Forelimb muscle (tissue), 1 donor: Measurements from ENCODE around the gene CCDC192. TPM values are rescaled to one million over a fixed set of nuclear protein-coding genes. Genes with fewer than 3 reads are reported as not detected.

Source experiments
- DNase-seq: peaks from one replicate; pipeline ENCODE4 v3.0.0-alpha.2; 2013; ENCODE audit warnings: low read depth
- polyA plus RNA-seq: library from polyadenylated mRNA; unstranded; fragments of 120-200 nt; gene quantifications from one replicate; pipeline ENCODE4 v1.2.1, GENCODE V29; 2013; ENCODE audit not compliant: insufficient read length

Gene CCDC192
- polyA plus RNA-seq, 1 donor: 0.48 TPM

DNA sequence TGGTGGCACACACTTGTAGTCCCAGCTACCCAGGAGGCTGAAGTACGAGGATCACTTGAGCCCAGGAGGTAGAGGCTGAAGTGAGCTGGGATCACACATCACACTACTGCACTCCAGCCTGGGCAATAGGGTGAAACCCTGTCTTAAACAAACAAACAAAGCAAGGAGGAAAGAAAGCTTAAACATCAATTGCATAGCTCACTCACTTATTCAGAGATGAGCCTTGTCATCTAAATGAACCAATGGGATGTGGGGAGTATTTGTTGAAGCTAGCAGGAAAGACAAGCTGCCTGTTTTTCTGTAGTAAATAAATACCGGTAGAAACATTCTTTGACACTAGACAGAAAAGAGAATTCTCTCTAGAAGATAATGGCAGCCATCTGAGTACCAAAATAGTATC, 219.4 kb downstream of the CCDC192 start:
- no peak for DNase-seq

DNA sequence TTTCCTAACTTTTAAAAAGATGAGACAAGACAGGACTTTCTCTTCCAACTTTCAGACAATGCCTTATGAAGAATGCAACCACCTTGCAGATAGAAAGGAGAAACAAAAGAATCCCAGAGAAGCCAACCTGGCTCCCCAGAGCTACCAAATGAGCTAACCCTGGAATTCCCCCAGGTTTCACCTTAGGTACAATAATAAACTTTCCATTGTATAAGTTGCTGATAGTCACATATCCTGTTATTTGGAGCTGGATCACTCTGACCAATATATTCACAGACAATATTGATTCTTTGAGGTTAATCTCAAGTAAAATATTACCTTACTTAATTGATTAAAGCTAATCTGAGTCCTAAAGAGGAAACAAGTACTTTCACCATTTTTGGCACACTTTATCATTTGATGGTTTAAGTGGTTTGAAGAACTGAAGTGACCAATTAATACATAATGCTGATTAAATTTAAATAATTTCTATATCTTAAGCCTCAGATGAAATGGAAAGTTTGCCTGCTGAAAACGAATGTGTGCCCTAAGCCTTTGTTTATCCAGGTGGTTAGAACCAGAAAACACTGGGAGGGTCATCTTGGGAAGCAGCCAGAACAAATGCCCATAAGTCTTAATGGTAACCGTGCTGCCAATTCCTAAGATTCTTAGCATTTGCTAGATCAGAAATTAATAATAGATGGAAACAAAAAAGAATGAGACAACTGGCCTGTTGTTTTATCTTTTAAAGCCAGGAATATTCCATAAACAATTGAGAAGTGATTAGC, 220.8 kb downstream of the CCDC192 start:
- DNase-seq: no peak

DNA sequence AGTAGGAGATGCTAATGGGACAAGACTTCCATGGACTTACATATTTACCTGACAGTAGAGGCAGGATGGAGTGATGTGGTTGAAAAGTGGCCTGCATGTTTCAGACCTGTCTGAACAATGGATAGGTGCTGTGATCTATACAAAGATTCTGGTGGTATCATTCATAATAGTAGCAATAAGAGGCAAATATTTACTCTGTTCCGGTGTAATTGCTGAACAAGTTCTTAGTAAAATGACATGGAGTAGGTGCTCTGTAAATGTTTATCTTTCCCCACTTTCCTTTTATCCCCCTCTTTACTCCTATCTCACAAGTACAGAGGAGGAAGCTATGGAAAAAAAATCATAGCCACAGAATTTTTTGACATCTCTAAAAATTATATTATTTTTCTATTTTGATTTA, 221.4 kb downstream of the CCDC192 start:
- DNase-seq: no peak

DNA sequence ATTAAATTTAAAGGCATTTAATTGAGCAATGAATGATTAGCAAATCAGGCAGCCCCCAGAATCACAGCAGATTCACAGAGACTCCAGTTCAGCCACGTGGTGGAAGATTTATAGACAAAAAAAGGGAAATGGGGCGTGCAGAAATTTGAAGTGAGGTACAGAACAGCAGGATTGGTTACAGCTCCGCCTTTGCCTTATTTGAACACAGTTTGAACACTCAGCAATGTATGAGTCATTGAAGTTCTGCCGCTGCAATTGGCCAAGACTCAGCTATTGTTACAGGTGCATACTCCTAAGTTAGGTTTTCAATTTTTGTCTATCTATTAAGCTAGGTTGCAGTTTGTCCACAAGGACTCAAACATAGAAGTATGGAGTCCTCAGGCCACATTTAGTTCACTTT, 222.7 kb downstream of the CCDC192 start:
- no peak for DNase-seq

DNA sequence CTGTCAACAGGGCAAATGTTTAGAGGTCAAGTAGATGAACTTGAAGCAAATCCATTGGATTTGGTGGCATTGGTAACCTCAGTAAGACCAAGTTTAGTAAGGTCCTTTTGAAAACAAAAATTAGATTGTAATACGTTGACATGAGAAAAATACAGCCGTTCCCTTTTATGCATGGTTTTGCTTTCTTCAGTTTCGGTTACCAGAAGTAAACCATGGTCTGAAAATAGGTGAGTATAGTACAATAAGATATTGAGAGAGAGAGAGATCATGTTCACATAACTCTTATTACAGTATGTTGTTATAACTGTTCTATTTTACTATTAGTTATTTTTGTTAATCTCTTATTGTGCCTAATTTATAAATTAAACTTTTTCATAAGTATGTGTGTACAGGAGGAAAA, 223.8 kb downstream of the CCDC192 start:
- no peak for DNase-seq

DNA sequence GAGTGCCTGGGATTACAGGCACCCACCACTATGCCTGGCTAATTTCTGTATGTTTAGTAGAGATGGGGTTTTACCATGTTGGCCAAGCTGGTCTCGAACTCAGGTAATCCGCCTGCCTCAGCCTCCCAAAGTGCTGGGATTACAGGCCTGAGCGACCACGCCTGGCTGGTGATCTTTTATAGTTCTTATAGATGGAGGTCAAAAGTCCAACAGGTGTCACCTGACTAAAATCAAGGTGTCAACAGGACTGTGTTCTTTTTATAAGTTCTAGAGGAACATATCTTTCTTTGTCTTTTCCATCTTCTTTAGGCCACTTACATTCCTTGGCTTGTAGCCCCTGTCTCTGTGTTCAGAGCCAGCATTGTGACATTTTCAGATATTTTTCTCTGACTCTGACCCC, 224.9 kb downstream of the CCDC192 start:
- DNase-seq: no peak

DNA sequence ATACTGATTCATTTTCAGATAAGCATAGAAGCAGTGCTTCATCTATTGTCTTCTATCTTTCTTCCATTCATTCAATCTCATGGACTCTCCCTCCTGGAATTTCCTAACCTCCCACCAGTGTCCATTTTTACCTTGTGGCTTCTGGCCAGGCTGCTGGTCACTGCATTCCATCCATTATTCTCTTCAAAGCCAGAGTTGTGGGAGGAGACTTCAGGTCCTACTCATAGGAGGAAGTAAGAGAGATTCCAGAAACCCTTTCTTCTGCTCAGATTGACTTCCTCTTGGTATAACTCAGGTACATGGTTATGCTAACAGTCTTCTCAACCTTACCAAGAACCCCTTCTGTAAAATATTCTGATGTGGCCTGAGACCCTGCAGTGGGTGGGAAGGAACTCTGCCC, 227.1 kb downstream of the CCDC192 start:
- DNase-seq: no peak

DNA sequence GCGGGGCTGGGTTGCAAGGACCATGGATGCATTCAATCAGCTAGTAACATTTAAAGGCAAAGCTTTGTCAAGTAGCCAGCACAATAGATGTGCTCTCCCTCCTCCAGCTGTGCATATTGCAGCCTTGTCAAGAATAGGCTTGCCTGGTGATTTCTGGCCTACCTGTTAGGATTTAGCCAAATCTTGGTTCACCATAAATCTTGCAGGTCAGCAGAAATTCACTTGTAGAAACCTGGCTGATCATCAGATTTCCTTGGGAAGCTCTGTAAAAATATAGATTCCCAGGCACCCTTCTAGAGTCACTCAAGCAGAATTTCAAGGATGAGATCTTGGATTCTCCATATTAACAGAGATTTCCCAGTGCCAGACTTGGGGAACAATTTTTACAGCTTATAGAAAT, 228.2 kb downstream of the CCDC192 start:
- DNase-seq: no peak

DNA sequence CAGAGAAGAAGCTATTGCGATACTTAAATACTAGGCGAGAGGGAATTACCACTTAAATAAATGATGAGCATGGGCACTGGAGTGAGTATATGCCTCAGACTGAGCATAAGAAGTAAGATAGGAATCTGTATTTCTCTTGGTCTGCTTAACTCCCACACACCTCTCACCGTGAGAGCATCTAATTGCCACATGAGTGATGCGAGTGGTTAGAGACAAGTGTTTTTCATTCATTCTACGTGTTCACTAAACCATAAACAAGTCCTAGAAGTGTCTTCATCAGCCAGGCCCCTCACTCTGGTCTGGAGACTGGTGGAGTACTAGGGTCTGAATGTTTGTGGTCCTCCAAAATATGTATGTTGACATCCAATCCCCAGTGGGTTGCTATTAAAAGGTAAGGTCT, 230.2 kb downstream of the CCDC192 start:
- DNase-seq: no peak

DNA sequence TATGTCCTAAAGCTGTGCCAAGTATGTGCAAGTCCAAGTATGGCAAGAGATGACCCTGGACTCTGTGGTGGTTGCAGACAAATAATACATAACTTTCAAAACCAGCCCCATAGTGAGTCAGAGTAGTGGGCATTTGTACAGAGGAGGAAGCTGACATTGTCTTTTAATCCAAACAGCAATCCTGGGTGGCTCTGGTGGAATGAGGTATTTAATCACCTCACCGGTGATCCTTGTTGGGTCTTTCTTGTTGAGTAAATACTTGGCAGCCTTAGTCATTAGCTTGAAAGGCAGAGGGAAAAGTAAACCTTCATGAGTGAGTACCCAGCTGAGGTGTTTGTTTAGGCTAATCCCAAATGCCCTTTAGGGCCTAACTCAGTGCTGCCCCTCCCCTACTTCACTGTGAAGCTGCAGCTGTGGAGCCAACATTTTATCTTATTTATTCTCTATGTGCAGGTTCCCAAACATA, 231.6 kb downstream of the CCDC192 start:
- no peak for DNase-seq

DNA sequence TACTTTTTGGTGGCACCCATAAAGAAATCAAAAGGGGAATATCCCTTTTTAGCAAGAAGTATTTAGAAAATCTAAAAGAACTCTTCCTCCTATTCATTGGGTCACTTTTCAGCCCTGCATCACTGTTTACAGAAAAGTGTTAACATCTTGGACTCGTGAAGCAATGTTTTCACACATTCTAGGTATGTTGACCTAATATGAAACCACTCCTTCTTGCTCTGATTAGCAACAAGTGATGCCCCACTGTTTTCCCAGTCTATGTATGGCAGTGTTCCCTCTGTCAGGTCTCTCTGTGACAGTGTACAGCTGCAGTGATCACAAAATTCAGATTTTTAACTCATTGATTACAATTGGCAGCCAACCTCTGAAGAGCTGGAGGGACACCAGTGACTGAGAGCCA, 232.2 kb downstream of the CCDC192 start:
- DNase-seq: no peak

DNA sequence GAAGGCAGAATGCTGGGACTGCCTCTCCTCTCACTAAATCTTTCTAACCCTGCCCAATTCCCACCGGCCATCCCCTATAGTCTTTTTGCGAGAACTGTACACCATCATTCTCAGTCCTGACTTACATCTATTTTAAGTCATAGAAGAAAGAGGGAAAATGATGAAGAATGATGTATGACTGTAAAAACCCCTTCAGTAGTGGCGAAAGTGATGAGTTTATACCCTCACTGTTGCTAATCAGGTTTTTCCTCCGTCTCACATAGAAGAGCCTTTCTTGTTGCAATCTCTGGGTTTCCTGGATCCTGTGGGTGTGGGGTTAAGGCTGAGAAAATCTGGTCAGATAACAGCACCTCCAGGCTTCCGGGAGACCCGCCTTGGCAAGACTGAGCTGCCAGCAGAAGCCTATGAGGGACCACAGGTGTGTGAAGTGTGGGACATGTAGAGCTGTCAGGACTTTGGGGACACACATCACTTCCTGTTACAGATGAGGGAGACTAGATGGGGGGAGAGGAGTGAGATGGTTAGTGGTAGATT, 233.3 kb downstream of the CCDC192 start:
- DNase-seq: no peak

DNA sequence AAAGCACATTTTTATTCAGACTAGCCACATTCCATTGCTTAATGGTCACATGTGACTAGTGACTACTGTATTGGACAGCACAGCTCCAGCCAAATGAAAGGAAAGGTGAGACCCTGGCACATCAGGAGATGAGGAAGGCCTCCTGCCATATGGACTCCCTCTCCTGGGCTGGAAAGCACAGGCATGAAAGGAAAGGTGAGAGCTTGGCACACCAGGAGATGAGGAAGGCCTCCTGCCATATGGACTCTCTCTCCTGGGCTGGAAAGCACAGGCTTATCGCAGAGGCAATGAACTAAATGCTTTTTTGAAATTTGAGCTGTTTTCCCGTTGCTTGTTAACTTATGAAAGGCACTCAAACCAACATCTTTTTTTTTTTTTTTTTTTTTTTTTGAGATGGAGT, 235.6 kb downstream of the CCDC192 start:
- DNase-seq: no peak

DNA sequence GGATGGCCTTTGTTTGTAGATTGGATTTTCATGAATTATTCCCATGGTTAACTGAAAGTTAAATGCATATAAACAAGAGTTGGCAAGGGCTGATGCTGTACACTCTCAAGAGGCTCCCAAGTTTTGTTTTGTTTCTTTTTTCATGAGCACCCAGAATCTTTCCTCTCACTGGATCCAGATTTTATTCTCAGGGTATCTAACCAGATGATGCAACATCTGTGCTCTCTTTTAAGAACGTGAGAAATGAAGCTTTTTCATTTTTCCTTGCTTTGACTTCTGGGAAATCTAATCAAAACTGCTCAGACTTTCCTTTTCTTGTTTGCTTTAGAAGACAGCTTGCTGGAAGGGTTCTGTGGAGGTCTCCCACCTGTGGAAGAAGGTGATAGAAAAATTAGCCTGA, 237.7 kb downstream of the CCDC192 start:
- DNase-seq: no peak

DNA sequence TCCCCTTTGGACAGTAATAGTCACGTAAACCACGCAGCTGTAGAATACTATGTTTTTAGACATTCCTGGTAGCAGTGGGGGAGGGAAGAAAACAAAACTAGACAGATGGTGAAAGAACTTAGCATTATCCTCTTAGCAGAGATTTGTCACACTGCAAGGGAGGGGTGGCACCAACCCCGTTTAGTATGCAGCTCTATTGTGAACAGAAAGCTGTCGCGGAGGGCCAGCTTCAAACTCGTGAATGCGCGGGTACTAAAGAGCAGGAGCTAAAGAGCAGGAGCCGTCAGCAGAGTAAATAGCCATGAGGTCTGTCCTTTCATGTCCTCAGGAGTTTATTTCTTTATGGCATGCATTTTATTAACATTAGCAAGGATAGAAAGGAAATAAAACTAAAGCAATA, 238.5 kb downstream of the CCDC192 start:
- DNase-seq: no peak

DNA sequence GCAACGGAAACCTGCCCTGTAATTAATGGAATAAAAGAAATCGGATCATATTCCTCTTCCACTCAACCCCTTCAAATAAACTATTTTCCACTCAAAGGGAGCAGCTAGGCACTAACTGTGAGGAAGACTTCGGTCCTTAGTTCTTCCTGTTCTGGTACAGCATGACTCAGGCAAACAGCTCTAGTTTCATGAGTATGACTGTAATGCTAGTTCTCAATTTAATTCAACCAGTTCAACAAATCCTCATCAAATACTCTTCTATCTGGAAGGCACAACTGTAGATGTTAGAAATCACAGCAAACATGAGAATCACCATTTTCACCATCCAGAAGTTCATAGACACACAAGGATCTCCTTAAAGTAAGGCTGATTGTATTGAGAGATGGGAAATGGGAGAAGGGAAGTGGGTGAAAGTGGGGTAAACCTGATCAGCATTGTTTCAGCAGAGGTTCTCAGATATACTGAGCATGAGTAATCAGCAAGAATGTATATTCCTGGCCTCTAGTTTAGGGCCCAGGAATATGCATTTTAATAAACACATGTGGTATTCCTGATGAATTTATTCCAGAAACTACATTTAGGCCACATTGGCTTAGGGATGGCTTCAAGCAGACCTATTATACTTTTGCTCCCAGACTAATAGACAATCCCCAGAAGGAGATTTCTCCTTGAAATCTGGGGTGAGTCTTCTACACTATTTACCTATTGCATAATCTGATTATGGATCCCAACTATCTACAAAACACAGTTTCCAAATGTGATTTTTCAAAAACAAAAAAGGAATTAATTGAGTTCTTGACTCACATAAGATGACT, 239.3 kb downstream of the CCDC192 start:
- no peak for DNase-seq

DNA sequence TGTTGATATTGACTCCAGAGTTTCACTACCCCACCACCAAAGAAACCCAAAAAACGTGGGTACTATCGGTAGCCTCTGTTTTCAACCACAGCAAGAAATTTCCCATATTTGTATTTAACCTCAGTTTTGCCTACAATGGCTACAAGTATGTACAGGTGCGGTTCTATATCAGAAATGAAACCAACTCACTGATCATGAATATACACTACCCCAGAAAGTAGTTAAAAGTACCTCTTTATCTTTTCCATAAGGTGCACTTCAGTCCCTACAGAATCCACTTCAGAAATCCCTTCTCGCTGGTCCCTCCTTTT, 239.8 kb downstream of the CCDC192 start:
- DNase-seq: no peak

DNA sequence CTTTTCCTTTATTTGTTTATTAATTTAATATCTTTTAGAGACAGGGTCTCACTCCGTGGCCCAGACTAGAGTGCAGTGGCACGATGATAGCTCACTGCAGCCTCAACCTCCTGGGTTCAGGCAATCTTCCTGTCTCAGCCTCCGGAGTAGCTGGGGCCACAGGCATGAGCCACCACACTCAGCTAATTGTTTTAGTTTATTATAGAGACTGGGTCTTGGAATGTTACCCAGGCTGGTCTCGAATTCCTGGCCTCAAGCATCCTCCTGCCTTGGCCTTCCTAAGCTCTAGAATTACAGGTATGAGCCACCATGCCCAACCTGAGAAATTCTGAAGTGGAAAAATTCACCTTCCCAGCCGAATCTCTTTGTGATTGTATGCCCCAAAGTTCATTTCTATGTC, 240.9 kb downstream of the CCDC192 start:
- no peak for DNase-seq

DNA sequence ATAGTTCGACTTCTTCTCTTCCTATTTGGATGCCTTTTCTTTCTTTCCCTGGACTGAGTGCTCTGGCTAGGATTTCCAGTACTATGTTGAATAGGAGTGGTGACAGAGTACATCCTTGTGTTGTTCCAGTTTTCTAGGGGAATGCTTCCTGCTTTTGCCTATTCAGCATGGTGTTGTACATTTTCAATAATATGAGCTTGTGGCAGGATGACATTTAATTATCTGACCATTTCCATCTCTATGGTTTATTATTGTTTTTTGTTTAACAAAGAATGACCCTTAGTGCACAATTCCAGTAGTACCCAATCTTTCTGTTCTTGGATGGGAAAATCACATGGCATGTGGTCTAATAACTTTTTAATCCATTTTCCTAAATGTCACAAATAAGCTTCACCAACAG, 244.8 kb downstream of the CCDC192 start:
- no peak for DNase-seq

DNA sequence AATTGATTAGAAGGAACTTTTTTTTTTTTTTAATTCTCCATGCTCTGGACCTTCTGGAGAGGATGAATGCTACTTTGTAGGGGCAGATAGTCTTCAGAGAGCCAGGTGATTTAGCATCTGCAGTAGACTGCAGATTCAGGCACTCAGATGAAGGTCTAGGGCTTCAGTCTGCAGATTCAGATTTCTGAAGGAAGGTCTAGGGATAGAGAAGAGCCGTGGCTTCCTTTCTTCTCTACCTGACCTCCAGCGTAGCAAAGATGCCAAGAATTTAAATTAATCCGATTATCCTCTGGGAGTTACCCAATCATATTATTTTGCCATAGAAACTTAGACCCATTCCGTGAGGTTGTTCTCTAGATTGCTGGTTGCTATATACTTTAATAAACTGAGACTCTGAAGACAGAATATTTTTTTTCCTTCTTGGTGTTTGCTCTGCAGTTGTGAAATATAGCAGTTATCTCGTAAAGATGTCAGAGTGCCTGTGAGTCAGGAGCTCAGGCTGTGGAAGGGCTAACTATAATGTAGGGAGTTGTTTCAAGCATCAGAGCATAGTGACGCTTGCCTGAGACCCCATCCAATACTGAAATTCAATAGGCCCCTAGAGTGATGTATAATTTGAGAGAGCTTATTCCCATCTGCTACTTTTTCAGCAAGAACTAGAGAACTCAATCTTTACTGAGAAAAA, 247.7 kb downstream of the CCDC192 start:
- DNase-seq: peak; percentile 45

DNA sequence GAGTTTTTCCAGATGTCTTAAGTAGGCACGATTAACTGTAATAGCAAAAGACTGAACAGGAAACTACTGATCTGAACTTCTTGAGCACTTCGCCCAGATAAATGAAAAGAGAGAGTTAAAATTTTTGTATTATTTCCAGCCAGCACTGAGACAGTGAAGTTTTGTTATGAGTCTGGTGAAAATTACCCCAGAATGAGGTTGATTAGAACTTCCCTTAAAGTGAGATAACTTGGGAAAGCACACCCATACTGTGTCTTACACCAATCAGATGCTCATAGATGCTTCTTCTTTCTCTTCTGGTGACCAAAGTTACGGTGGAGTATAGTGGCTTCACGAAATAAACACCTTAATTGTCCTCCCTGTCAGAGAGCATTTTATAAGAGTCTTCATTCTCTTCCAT, 248.6 kb downstream of the CCDC192 start:
- no peak for DNase-seq

DNA sequence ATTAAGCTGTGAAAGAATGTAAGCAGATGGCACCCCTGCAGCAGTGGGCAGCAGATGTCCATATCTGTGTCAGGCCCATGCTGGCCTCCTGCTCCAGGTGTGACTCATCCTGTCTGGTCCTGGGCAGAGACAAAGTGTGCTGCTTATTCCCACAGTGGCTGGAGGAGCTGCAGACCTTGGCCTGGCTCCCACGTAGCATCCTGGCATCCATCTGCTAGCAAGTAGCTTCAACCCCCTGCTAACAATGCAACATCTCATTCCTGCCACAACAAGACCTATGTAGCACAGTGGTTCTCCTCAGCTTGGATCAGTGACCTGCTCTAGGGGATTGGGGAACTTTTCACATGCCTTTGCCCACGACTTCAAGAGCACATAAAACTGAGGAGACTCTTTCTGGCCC, 254.0 kb downstream of the CCDC192 start:
- no peak for DNase-seq
